ENCODE results near the gene MAPK14.

DNA sequence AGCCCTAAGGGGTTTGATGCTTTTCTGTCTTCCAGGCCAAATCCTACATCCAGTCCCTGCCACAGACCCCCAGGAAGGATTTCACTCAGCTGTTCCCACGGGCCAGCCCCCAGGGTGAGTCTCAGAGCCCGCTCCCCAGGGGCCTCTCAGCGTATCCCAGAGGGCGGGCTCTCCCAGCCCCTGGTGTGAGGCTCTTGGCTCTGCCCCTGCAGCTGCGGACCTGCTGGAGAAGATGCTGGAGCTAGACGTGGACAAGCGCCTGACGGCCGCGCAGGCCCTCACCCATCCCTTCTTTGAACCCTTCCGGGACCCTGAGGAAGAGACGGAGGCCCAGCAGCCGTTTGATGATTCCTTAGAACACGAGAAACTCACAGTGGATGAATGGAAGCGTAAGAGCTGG lies 111.1 kb downstream of the MAPK14 start:
- no peak for TF ChIP-seq TAF1 (IDR thresholded peaks at IDR 0.05; ENCODE audit: low read depth)
- no peak for TF ChIP-seq REST (IDR thresholded peaks at IDR 0.05; ENCODE audit: low read depth)
- no peak for TF ChIP-seq YY1 (IDR thresholded peaks at IDR 0.05; ENCODE audit: low read depth)
- TF ChIP-seq, protein P1, sequence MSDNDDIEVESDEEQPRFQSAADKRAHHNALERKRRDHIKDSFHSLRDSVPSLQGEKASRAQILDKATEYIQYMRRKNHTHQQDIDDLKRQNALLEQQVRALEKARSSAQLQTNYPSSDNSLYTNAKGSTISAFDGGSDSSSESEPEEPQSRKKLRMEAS (IDR thresholded peaks at IDR 0.05): no peak
- TF ChIP-seq, protein P2, sequence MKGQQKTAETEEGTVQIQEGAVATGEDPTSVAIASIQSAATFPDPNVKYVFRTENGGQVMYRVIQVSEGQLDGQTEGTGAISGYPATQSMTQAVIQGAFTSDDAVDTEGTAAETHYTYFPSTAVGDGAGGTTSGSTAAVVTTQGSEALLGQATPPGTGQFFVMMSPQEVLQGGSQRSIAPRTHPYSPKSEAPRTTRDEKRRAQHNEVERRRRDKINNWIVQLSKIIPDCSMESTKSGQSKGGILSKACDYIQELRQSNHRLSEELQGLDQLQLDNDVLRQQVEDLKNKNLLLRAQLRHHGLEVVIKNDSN (IDR thresholded peaks at IDR 0.05): no peak
- TF ChIP-seq EGR1 (IDR thresholded peaks at IDR 0.05): no peak
- no peak for TF ChIP-seq NFIC (IDR thresholded peaks at IDR 0.05)

Measured in Ishikawa (cell line).